GM23338 (cell line): ENCODE results near the gene ARL15. TPM values are rescaled to one million over a fixed set of nuclear protein-coding genes. Genes with fewer than 3 reads are reported as not detected.

ENCODE experiments used
- ATAC-seq: fragments of 200-7000 bp; cut with Tn5 transposase; 3 replicates; pipeline ENCODE4 v1.9.1; 2020
- DNase-seq: peaks from one replicate; pipeline ENCODE4 v3.0.0-alpha.2; 2015; ENCODE audit warnings: low spot score
- H2AFZ ChIP-seq: fragments of 200-600 bp; sonication (generic); 2 replicates; pipeline ENCODE4 v1.8.0; 2016; ENCODE audit warnings: antibody characterized with exemption, mild to moderate bottlenecking, moderate library complexity
- H3F3A ChIP-seq: fragments of 200-600 bp; sonication (generic); replicated peaks from 2 replicates; pipeline ENCODE4 v1.8.0; 2017; ENCODE audit warnings: antibody characterized with exemption, mixed run types, low read depth
- H3K27ac ChIP-seq: fragments of 200-600 bp; sonication (generic); 2 replicates; pipeline ENCODE4 v1.6.1; 2016; ENCODE audit warnings: low read depth
- H3K27me3 ChIP-seq: fragments of 200-600 bp; sonication (generic); 2 replicates; pipeline ENCODE4 v1.8.0; 2016; ENCODE audit warnings: mild to moderate bottlenecking, mixed run types, moderate library complexity; ENCODE audit not compliant: insufficient read depth
- H3K36me3 ChIP-seq: fragments of 200-600 bp; sonication (generic); 2 replicates; pipeline ENCODE4 v1.8.0; 2016; ENCODE audit warnings: mild to moderate bottlenecking; ENCODE audit not compliant: insufficient read depth
- H3K4me1 ChIP-seq: fragments of 200-600 bp; sonication (generic); 2 replicates; pipeline ENCODE4 v1.8.0; 2016; ENCODE audit warnings: mild to moderate bottlenecking, moderate library complexity; ENCODE audit not compliant: insufficient read depth
- H3K4me2 ChIP-seq: fragments of 200-600 bp; sonication (generic); 2 replicates; pipeline ENCODE4 v1.7.1; 2017; ENCODE audit warnings: mixed run types
- H3K4me3 ChIP-seq: fragments of 200-600 bp; sonication (generic); 2 replicates; pipeline ENCODE4 v1.6.1; 2016; ENCODE audit warnings: mixed run types
- H3K79me2 ChIP-seq: fragments of 200-600 bp; sonication (generic); replicated peaks from 2 replicates; pipeline ENCODE4 v1.8.0; 2017; ENCODE audit warnings: mild to moderate bottlenecking; ENCODE audit not compliant: insufficient read depth
- H3K9me2 ChIP-seq: fragments of 200-600 bp; sonication (generic); 2 replicates; pipeline ENCODE4 v1.8.0; 2017; ENCODE audit not compliant: insufficient read depth
- H4K20me1 ChIP-seq: fragments of 200-600 bp; sonication (generic); replicated peaks from 2 replicates; pipeline ENCODE4 v1.8.0; 2017; ENCODE audit warnings: mild to moderate bottlenecking; ENCODE audit not compliant: insufficient read depth
- H3K27ac Mint-ChIP-seq: 2 replicates; pipeline ENCODE4 v1.8.0; 2020; ENCODE audit warnings: inconsistent platforms, mild to moderate bottlenecking, moderate library complexity, mixed read lengths
- H3K27me3 Mint-ChIP-seq: 3 replicates; pipeline ENCODE4 v1.8.0; 2022; ENCODE audit warnings: low read depth, mild to moderate bottlenecking, moderate library complexity, mixed read lengths, inconsistent platforms; ENCODE audit not compliant: insufficient read depth, poor library complexity
- H3K36me3 Mint-ChIP-seq: 3 replicates; pipeline ENCODE4 v1.8.0; 2021; ENCODE audit warnings: low read depth, mild to moderate bottlenecking, inconsistent platforms, moderate library complexity, mixed read lengths
- H3K4me1 Mint-ChIP-seq: 3 replicates; pipeline ENCODE4 v1.8.0; 2020; ENCODE audit warnings: mild to moderate bottlenecking, inconsistent platforms, mixed read lengths
- H3K4me3 Mint-ChIP-seq: 3 replicates; pipeline ENCODE4 v1.8.0; 2021; ENCODE audit warnings: moderate library complexity, mild to moderate bottlenecking, inconsistent platforms, mixed read lengths
- H3K9me3 Mint-ChIP-seq: 3 replicates; pipeline ENCODE4 v1.8.0; 2020; ENCODE audit warnings: moderate library complexity, mild to moderate bottlenecking, inconsistent platforms, mixed read lengths
- EZH2 ChIP-seq: fragments of 200-600 bp; sonication (generic); IDR thresholded peaks from one replicate; pipeline ENCODE4 v1.8.0; 2017; ENCODE audit warnings: antibody characterized with exemption, mild to moderate bottlenecking, low read depth; ENCODE audit not compliant: unreplicated experiment
- EZH2phosphoT487 ChIP-seq: fragments of 200-600 bp; sonication (generic); IDR thresholded peaks from one replicate; pipeline ENCODE4 v1.8.1; 2018; ENCODE audit warnings: antibody characterized with exemption; ENCODE audit not compliant: unreplicated experiment
- ZNF114 ChIP-seq: fragments of 250-450 bp; sonication (Bioruptor Pico); IDR thresholded peaks from 2 replicates; pipeline ENCODE4 v1.5.0; 2020; ENCODE audit warnings: mild to moderate bottlenecking, moderate library complexity
- ZNF331 ChIP-seq: fragments of 250-450 bp; sonication (Bioruptor Pico); IDR thresholded peaks from 2 replicates; pipeline ENCODE4 v1.5.0; 2020; ENCODE audit warnings: low read depth, mild to moderate bottlenecking, moderate library complexity
- polyA plus RNA-seq: library from polyadenylated mRNA; unstranded; fragments of >200 nt; fragmentation: Nextera tagmentation; extraction: Ambion mirVana; gene quantifications from 2 replicates; pipeline ENCODE4 v1.2.1, GENCODE V29; 2016
- total RNA-seq: library from RNA; depleted of rRNA; stranded (reverse); fragments of >200 nt; shearing (Covaris generic); gene quantifications from 2 replicates; pipeline ENCODE4 v1.2.3, GENCODE V29; 2014
- TF ChIP-seq, protein P1 (sequence below): IDR thresholded peaks from one replicate; pipeline ENCODE4 v1.6.1; 2018; ENCODE audit warnings: antibody characterized with exemption; ENCODE audit not compliant: unreplicated experiment
- TF ChIP-seq, protein P2 (sequence below): fragments of 250-450 bp; sonication (Bioruptor Pico); IDR thresholded peaks from 2 replicates; pipeline ENCODE4 v1.5.0; 2020; ENCODE audit warnings: mild to moderate bottlenecking, moderate library complexity

ARL15 gene
- total and polyA plus RNA-seq, 2 experiments from 2014 or later: 13.0 to 54.0 TPM

DNA sequence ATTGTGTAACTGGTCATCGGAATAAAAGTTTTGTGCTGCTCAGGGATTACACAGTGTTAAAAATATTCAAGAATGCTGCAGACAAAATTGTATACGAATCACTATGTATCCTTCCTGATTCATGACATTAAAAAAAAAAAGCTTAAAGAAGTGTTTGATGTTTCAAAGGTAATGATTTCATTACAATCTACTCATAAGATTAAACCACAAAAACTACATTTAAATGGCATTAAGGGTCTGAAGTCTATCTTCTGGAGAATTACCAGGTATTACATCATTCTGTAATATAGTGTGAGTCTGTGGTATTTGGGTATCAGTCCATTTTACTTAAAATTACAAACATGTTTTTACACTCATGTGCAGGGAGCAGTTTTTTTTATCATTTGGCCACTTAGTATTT lies 425.5 kb downstream of the ARL15 start:
- no peak overlapping the region for H2AFZ ChIP-seq
- H3K27me3 ChIP-seq: no peaks in the 10 kb centered on the region
- ATAC-seq (no peak), DNase-seq (no peak)
- TF ChIP-seq, protein P1, sequence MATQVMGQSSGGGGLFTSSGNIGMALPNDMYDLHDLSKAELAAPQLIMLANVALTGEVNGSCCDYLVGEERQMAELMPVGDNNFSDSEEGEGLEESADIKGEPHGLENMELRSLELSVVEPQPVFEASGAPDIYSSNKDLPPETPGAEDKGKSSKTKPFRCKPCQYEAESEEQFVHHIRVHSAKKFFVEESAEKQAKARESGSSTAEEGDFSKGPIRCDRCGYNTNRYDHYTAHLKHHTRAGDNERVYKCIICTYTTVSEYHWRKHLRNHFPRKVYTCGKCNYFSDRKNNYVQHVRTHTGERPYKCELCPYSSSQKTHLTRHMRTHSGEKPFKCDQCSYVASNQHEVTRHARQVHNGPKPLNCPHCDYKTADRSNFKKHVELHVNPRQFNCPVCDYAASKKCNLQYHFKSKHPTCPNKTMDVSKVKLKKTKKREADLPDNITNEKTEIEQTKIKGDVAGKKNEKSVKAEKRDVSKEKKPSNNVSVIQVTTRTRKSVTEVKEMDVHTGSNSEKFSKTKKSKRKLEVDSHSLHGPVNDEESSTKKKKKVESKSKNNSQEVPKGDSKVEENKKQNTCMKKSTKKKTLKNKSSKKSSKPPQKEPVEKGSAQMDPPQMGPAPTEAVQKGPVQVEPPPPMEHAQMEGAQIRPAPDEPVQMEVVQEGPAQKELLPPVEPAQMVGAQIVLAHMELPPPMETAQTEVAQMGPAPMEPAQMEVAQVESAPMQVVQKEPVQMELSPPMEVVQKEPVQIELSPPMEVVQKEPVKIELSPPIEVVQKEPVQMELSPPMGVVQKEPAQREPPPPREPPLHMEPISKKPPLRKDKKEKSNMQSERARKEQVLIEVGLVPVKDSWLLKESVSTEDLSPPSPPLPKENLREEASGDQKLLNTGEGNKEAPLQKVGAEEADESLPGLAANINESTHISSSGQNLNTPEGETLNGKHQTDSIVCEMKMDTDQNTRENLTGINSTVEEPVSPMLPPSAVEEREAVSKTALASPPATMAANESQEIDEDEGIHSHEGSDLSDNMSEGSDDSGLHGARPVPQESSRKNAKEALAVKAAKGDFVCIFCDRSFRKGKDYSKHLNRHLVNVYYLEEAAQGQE: no peak
- TF ChIP-seq EZH2phosphoT487: no peak
- peaks cover 61% of the 10 kb centered on the region for H3K4me1 Mint-ChIP-seq
- H3K79me2 ChIP-seq: no peaks in the 10 kb centered on the region
- H3K4me2 ChIP-seq: no peak overlapping the region
- H3K4me1 ChIP-seq: peaks cover 32% of the 10 kb centered on the region
- no peak overlapping the region for H3K4me3 Mint-ChIP-seq
- no peaks in the 10 kb centered on the region for H3K9me2 ChIP-seq
- no peaks in the 10 kb centered on the region for H3K9me3 Mint-ChIP-seq
- H3K36me3 Mint-ChIP-seq: no peaks in the 10 kb centered on the region
- H3K27ac Mint-ChIP-seq: peak overlapping the region; percentile 54
- no peak overlapping the region for H3K27ac ChIP-seq
- peaks cover 2% of the 10 kb centered on the region for H3K27me3 Mint-ChIP-seq
- H3F3A ChIP-seq: no peaks in the 10 kb centered on the region
- H3K36me3 ChIP-seq: no peaks in the 10 kb centered on the region
- H3K4me3 ChIP-seq: no peak overlapping the region
- no peaks in the 10 kb centered on the region for H4K20me1 ChIP-seq

DNA sequence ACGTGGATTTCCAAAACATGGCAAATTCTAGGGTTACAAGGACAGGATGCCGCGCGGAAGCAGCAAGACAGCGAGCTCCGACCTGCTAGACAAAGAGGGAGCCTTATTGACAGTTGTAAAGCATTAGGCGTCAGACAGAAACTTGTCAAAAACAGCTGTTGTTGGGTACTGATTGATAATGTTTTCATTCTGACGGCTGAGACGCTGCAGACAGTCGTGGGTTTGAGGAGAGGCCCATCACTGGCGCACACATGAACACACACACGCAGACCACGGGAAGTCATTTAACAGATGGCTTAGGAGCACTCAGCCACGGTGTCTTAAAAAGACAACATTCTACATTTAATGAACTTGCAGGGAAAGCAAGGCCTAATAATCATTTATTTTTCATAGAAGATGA lies 426.0 kb downstream of the ARL15 start:
- Histone ChIP-seq H3K27ac (no peak overlapping the region), H3K79me2 (no peaks in the 10 kb centered on the region), H2AFZ (no peak overlapping the region), H3F3A (no peaks in the 10 kb centered on the region), H3K4me2 (no peak overlapping the region), H3K4me3 (no peak overlapping the region), H3K9me2 (no peaks in the 10 kb centered on the region), H3K4me1 (peaks cover 32% of the 10 kb centered on the region), H3K36me3 (no peaks in the 10 kb centered on the region), H4K20me1 (no peaks in the 10 kb centered on the region), H3K27me3 (no peaks in the 10 kb centered on the region)
- DNase-seq: peak; percentile 28
- no peak for ATAC-seq
- H3K27me3 Mint-ChIP-seq: peaks cover 2% of the 10 kb centered on the region
- peak overlapping the region; percentile 54 for H3K27ac Mint-ChIP-seq
- no peak overlapping the region for H3K4me3 Mint-ChIP-seq
- no peaks in the 10 kb centered on the region for H3K9me3 Mint-ChIP-seq
- no peaks in the 10 kb centered on the region for H3K36me3 Mint-ChIP-seq
- peaks cover 65% of the 10 kb centered on the region for H3K4me1 Mint-ChIP-seq
- no peak for TF ChIP-seq ZNF331 (CRISPR knock-in tag)
- TF ChIP-seq, protein P2, sequence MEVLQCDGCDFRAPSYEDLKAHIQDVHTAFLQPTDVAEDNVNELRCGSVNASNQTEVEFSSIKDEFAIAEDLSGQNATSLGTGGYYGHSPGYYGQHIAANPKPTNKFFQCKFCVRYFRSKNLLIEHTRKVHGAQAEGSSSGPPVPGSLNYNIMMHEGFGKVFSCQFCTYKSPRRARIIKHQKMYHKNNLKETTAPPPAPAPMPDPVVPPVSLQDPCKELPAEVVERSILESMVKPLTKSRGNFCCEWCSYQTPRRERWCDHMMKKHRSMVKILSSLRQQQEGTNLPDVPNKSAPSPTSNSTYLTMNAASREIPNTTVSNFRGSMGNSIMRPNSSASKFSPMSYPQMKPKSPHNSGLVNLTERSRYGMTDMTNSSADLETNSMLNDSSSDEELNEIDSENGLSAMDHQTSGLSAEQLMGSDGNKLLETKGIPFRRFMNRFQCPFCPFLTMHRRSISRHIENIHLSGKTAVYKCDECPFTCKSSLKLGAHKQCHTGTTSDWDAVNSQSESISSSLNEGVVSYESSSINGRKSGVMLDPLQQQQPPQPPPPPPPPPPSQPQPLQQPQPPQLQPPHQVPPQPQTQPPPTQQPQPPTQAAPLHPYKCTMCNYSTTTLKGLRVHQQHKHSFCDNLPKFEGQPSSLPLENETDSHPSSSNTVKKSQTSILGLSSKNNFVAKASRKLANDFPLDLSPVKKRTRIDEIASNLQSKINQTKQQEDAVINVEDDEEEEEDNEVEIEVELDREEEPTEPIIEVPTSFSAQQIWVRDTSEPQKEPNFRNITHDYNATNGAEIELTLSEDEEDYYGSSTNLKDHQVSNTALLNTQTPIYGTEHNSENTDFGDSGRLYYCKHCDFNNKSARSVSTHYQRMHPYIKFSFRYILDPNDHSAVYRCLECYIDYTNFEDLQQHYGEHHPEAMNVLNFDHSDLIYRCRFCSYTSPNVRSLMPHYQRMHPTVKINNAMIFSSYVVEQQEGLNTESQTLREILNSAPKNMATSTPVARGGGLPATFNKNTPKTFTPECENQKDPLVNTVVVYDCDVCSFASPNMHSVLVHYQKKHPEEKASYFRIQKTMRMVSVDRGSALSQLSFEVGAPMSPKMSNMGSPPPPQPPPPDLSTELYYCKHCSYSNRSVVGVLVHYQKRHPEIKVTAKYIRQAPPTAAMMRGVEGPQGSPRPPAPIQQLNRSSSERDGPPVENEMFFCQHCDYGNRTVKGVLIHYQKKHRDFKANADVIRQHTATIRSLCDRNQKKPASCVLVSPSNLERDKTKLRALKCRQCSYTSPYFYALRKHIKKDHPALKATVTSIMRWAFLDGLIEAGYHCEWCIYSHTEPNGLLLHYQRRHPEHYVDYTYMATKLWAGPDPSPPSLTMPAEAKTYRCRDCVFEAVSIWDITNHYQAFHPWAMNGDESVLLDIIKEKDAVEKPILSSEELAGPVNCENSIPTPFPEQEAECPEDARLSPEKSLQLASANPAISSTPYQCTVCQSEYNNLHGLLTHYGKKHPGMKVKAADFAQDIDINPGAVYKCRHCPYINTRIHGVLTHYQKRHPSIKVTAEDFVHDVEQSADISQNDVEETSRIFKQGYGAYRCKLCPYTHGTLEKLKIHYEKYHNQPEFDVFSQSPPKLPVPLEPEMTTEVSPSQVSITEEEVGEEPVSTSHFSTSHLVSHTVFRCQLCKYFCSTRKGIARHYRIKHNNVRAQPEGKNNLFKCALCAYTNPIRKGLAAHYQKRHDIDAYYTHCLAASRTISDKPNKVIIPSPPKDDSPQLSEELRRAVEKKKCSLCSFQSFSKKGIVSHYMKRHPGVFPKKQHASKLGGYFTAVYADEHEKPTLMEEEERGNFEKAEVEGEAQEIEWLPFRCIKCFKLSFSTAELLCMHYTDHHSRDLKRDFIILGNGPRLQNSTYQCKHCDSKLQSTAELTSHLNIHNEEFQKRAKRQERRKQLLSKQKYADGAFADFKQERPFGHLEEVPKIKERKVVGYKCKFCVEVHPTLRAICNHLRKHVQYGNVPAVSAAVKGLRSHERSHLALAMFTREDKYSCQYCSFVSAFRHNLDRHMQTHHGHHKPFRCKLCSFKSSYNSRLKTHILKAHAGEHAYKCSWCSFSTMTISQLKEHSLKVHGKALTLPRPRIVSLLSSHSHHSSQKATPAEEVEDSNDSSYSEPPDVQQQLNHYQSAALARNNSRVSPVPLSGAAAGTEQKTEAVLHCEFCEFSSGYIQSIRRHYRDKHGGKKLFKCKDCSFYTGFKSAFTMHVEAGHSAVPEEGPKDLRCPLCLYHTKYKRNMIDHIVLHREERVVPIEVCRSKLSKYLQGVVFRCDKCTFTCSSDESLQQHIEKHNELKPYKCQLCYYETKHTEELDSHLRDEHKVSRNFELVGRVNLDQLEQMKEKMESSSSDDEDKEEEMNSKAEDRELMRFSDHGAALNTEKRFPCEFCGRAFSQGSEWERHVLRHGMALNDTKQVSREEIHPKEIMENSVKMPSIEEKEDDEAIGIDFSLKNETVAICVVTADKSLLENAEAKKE: no peak
- TF ChIP-seq, protein P1: no peak
- TF ChIP-seq ZNF114 (CRISPR knock-in tag): no peak
- no peak for TF ChIP-seq EZH2
